Choroid plexus epithelial cell (primary cell): ENCODE measurements around the gene LSS.

Source experiments
- DNase-seq: peaks from one replicate; pipeline ENCODE4 v3.0.0-alpha.2; 2010; ENCODE audit warnings: low read depth
- H3K4me3 ChIP-seq: 2 replicates; pipeline ENCODE4 v1.5.1; 2011; ENCODE audit warnings: low read depth, mild to moderate bottlenecking, control low read depth, low read length, moderate library complexity
- TF ChIP-seq, protein P1 (sequence below): conservative IDR thresholded peaks from 2 replicates; pipeline ENCODE4 v1.5.1; 2011; ENCODE audit warnings: low read depth, mild to moderate bottlenecking, control low read depth, inconsistent platforms, low read length, moderate library complexity

LSS gene

DNA sequence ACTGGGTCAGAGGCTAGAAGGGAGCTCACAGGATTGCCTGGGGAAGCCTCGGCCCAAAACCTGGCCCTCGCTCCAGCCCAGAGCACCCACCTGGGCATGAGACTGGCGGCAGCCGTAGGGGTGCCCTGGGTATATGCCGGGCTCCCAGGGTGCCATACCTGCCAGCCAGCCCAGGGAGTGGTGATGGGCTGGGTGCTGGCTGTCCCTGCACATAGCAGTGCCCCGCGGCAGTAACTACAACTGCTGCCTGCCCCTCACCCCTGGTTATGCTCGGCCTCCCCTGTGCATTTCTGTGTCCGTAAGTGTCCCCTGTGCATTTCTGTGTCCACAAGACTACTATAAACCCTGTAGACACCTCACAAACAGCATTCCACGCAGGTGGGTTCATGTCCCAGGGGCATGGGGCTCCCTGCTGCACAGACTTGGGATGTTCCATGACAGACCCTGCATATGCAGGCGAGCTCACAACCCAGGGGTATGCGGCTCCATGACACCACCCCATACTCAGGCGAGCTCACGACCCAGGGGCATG, 38.5 kb downstream of the LSS start:
- H3K4me3 ChIP-seq = no peak overlapping the region

DNA sequence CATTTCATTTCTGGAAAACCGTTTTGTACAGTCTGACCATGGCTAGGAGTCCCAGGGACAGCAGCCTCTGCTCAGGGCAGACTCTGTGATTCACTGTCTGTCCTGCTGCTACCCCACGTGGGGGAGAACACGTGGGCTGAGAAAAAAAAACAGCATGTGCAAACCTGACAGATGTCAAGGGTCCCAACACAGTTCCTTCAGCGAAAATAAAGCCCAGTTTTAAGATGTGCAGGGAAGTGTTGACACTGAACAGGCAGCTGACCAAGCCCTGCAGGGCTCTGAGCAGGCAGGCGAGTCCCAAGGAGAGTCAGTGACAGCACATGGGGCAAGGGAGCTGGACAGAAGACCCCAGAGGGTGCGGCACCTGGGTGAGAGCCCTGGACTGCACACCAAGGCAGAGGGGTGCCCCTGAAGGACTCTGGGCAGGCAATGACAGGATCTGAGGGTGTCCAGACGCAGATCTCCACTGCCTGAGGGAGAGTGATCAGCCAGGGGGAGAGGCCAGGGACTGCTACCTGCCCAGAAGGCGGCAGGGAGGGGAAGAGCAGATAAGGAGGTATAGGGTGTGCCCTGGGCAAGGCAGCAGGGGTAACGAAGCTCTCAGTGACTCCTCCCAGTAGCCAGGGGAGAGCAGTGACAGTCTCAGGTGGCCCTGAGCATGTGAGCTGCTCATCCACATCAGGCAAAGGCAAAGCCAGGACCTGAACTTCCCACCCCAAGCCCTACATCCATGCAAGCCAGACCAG, 39.2 kb downstream of the LSS start:
- peak; percentile 83 for DNase-seq
- H3K4me3 ChIP-seq = no peak overlapping the region
- TF ChIP-seq, protein P1, sequence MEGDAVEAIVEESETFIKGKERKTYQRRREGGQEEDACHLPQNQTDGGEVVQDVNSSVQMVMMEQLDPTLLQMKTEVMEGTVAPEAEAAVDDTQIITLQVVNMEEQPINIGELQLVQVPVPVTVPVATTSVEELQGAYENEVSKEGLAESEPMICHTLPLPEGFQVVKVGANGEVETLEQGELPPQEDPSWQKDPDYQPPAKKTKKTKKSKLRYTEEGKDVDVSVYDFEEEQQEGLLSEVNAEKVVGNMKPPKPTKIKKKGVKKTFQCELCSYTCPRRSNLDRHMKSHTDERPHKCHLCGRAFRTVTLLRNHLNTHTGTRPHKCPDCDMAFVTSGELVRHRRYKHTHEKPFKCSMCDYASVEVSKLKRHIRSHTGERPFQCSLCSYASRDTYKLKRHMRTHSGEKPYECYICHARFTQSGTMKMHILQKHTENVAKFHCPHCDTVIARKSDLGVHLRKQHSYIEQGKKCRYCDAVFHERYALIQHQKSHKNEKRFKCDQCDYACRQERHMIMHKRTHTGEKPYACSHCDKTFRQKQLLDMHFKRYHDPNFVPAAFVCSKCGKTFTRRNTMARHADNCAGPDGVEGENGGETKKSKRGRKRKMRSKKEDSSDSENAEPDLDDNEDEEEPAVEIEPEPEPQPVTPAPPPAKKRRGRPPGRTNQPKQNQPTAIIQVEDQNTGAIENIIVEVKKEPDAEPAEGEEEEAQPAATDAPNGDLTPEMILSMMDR = no peak

More for the DNA sequence above, 38.5 kb downstream of the LSS start:
- TF ChIP-seq, protein P1 = no peak
- DNase-seq = no peak

DNA sequence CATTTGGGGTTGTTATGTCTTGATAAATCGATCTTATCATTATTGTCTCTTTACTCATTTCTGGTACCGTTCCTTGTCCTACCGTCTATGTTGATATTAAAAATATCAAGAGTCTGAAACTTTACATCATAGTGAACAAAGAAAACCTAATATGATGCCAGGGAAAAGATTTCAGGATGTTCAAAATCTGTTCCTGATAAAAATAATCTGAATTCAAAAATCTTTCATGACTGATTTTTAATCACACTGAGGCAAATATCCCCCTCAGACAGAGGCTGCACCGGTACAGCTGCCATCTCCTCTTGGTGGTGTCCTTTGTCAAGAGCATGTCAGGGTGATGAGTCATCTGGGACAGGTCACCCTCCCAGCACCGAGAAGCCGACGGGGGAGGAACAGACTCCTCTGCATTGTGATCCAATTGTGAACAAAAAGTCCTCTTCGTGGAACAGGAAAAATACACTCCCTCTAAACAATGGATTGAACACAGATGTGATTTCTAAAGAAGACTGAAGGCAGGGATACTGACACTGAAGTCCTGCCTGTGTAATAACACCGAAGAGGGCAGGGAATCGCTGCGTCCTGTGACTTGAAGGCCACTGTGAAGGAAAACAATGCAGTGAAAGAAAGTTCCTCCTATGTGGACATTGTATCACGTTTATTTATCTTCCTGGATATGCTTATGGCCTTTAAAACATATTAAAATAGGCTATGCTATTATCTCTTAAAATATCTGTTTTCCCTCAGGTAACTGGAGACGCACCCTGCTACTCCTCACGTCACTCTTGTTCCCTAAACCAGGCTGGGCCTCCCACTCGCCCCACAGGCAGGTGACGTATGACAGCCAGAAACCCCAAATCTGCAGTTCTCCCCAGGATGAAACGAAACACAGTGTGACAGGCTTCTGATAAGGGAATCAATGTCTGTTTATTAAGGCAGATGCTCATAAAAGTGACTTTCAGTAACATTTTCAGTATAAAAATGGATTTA, 40.1 kb downstream of the LSS start:
- TF ChIP-seq, protein P1 = no peak
- H3K4me3 ChIP-seq = no peak overlapping the region
- DNase-seq = peak; percentile 62

GRCh38 chr21:46187814-46188213, 40.8 kb downstream of the LSS start:
- no peak overlapping the region for H3K4me3 ChIP-seq
- DNase-seq = no peak
- TF ChIP-seq, protein P1 = no peak

- no peak for DNase-seq
- no peak overlapping the region for H3K4me3 ChIP-seq
- TF ChIP-seq, protein P1 = no peak
Observed at GRCh38 chr21:46187261-46187660, 41.3 kb downstream of the LSS start.

DNA sequence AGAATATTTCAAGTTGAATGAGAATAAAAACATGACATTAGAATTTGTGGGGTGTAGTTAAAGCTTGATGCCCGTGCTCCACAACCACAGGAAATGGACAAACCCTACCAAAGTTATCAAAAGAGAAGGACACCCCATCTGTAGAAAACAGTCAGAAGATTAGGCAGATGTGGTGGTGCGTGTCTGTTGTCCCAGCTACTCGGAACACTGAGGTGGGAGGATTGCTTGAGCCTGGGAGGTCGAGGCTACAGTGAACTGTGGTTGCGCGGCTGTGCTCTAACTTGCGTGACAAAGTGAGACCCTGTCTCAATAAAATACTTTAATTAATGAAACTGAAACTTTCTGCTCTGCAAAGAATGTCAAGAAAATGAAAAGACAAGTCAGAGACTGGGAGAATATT, 42.9 kb downstream of the LSS start:
- no peak overlapping the region for H3K4me3 ChIP-seq
- no peak for DNase-seq
- TF ChIP-seq, protein P1 = no peak
